HAP-1 (cell line): ENCODE results near the gene FGF16.
"Not testable (repeated sequence)": the region's sequence is repeated elsewhere in the genome, so short reads cannot be mapped to it uniquely, and the experiment has no call there.

ENCODE experiments used
- DNase-seq, 2 experiments: peaks; one replicate each; pipeline ENCODE4 v3.0.0-alpha.2; 2016 to 2020; ENCODE audit warnings: low spot score in 2 of 2
- H3K27me3 ChIP-seq: fragments of 250-450 bp; sonication (Bioruptor Pico); 2 replicates; pipeline ENCODE4 v1.5.1; 2020; ENCODE audit warnings: low read depth, mild to moderate bottlenecking, moderate library complexity
- H3K36me3 ChIP-seq: fragments of 250-450 bp; sonication (Bioruptor Pico); replicated peaks from 2 replicates; pipeline ENCODE4 v1.5.1; 2020; ENCODE audit warnings: mild to moderate bottlenecking
- H3K4me1 ChIP-seq: fragments of 250-450 bp; sonication (Bioruptor Pico); 2 replicates; pipeline ENCODE4 v1.5.1; 2020; ENCODE audit warnings: mild to moderate bottlenecking
- H3K4me3 ChIP-seq: fragments of 250-450 bp; sonication (Bioruptor Pico); 2 replicates; pipeline ENCODE4 v1.5.1; 2020; ENCODE audit warnings: mild to moderate bottlenecking, moderate library complexity
- H3K9me3 ChIP-seq: fragments of 250-450 bp; sonication (Bioruptor Pico); 2 replicates; pipeline ENCODE4 v1.5.1; 2020; ENCODE audit warnings: mild to moderate bottlenecking, moderate library complexity
- in situ Hi-C: fragments of 300-500 bp; cut with MboI; formaldehyde crosslinking; loops from 3 replicates; pipeline ENCODE4 v1.14.3; 2020; ENCODE audit warnings: low sequenced_read_pairs, inconsistent platforms, mixed read lengths

FGF16 gene

GRCh38 chrX:77446908-77447652 is at the start of gene FGF16:
FGF16 (plus strand) TSS chrX:77447389; CDS start chrX:77447675, 286 bp downstream.
- Histone ChIP-seq H3K36me3 (no peaks in the 10 kb centered on the region), H3K4me3 (no peak within 1 kb of the TSS), H3K4me1 (no peaks in the 10 kb centered on the region), H3K27me3 (no peaks in the 10 kb centered on the region), H3K9me3 (no peaks in the 10 kb centered on the region)
- no peak for DNase-seq
- in situ Hi-C loops: no loop called here

GRCh38 chrX:77398330-77398954 is 48.7 kb upstream of the FGF16 start:
- Histone ChIP-seq H3K4me3 (no peak overlapping the region), H3K4me1 (no peaks in the 10 kb centered on the region), H3K9me3 (no peaks in the 10 kb centered on the region), H3K27me3 (no peaks in the 10 kb centered on the region), H3K36me3 (no peaks in the 10 kb centered on the region)
- DNase-seq: no peak
- in situ Hi-C loops: no loop called here

DNA sequence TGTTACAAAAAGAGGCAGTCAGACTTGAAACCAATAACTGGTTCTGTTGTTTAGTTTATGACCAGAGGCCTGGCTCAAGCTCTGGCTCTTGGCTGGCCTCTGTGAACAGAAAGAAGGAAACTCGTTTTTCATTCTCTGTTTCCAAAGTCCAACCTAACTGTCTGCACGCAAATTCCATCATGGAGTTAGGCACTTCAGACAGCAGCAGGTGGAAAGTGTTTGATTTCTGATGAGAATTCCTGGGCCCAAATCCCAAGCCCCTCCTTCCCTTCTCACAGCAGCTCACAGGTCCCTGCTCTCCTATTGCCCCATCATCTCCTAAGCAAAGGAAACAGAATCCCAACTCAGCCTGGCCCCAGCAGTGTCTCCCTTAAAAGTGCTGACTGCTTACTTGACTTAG is 42.8 kb upstream of the FGF16 start:
- H3K4me3 ChIP-seq: no peak overlapping the region
- no peak for DNase-seq
- H3K4me1 ChIP-seq: no peaks in the 10 kb centered on the region
- H3K36me3 ChIP-seq: no peaks in the 10 kb centered on the region
- no peaks in the 10 kb centered on the region for H3K9me3 ChIP-seq
- H3K27me3 ChIP-seq: no peaks in the 10 kb centered on the region
- in situ Hi-C loops: no loop called here

GRCh38 chrX:77407821-77408220 is 39.4 kb upstream of the FGF16 start:
- H3K36me3 ChIP-seq, in situ Hi-C loops, H3K4me3 ChIP-seq, DNase-seq, H3K9me3 ChIP-seq, H3K4me1 ChIP-seq, H3K27me3 ChIP-seq: not testable (repeated sequence)

GRCh38 chrX:77412631-77413030 is 34.6 kb upstream of the FGF16 start:
- no peak for DNase-seq
- Histone ChIP-seq H3K4me1 (no peaks in the 10 kb centered on the region), H3K27me3 (no peaks in the 10 kb centered on the region), H3K36me3 (no peaks in the 10 kb centered on the region), H3K9me3 (no peaks in the 10 kb centered on the region; the same call in 1 of the 2 replicates), H3K4me3 (no peak overlapping the region)
- in situ Hi-C loops: no loop called here

DNA sequence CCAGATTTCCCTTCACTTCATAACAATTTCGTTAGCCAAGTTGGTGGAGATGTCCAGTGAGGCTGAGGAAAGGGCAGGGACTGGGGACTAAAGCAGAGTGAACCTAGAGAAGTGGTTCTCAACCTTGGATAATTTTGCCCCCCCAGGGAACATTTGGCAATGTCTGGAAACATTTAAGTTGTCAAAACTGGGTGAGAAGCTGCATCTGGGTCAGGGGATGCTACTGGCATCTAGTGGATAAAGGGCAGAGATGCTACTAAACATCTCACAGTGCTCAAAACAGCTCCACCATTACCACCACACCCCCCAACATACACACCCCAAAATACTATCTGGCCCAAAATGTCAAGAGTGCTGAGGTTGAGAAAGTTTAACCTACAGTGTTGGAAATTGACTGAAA is 32.0 kb upstream of the FGF16 start:
- Histone ChIP-seq H3K4me3 (no peak overlapping the region), H3K9me3 (no peaks in the 10 kb centered on the region; the same call in 1 of the 2 replicates), H3K4me1 (no peaks in the 10 kb centered on the region), H3K36me3 (no peaks in the 10 kb centered on the region), H3K27me3 (no peaks in the 10 kb centered on the region)
- DNase-seq: no peak
- in situ Hi-C loops: no loop called here

GRCh38 chrX:77415882-77416281 is 31.3 kb upstream of the FGF16 start:
- H3K4me1 ChIP-seq: no peaks in the 10 kb centered on the region
- no peak overlapping the region for H3K4me3 ChIP-seq
- in situ Hi-C loops: no loop called here
- H3K27me3 ChIP-seq: no peaks in the 10 kb centered on the region
- H3K9me3 ChIP-seq: no peaks in the 10 kb centered on the region
- no peak for DNase-seq
- no peaks in the 10 kb centered on the region for H3K36me3 ChIP-seq

- no peaks in the 10 kb centered on the region for H3K27me3 ChIP-seq
- no peaks in the 10 kb centered on the region; the same call in 1 of the 2 replicates for H3K4me1 ChIP-seq
- DNase-seq: no peak
- in situ Hi-C loops: no loop called here
- H3K9me3 ChIP-seq: no peaks in the 10 kb centered on the region
- no peak overlapping the region for H3K4me3 ChIP-seq
- H3K36me3 ChIP-seq: no peaks in the 10 kb centered on the region
These were observed 24.1 kb upstream of the FGF16 start for GRCh38 chrX:77422891-77423648.

DNA sequence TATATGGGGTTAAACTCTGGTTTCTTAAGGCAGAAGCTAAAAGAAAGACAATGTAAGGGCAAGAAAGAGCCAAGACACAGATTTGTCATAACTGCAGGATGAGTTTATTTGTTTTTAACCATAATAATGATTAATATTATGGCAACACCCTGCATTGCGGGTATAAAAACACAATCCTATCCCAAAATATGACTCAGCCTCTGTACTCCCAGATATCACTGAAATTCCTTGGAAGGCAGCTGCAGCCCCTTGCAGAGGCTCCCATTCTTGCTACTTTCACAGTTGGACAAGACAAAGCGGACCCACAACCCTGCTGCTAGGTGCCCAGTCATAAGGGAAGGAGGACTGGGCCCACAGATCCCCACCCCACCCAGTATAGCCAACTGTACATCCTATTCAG is 20.4 kb upstream of the FGF16 start:
- Histone ChIP-seq H3K36me3 (no peaks in the 10 kb centered on the region), H3K27me3 (no peaks in the 10 kb centered on the region), H3K4me1 (peaks cover 8% of the 10 kb centered on the region; the same call in 1 of the 2 replicates), H3K9me3 (no peaks in the 10 kb centered on the region), H3K4me3 (no peak overlapping the region)
- in situ Hi-C loops: no loop called here
- no peak for DNase-seq

DNA sequence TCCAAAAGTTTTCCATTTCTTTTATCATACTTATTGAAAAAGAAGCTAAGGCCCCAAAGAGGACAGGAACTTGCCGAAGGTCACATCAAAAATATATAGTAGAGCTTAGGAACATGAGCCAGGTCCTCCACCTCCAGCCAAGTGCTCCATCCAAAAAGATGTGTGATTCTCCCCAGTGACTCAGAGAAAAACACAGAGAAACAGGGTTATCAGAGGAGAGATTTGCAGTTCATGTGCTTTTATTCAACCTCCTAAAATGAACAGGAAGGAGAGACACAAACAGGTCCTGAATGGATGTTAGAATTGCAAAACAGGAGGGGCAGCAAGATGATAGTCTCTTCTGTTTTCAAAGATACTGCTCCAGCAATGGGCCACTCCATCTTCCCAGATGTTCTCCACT is 19.6 kb upstream of the FGF16 start:
- in situ Hi-C loops: no loop called here
- Histone ChIP-seq H3K9me3 (no peaks in the 10 kb centered on the region), H3K27me3 (no peaks in the 10 kb centered on the region), H3K4me3 (no peak overlapping the region), H3K36me3 (no peaks in the 10 kb centered on the region), H3K4me1 (peaks cover 8% of the 10 kb centered on the region; the same call in 1 of the 2 replicates)
- no peak for DNase-seq

GRCh38 chrX:77428551-77428950 is 18.6 kb upstream of the FGF16 start:
- in situ Hi-C loops: no loop called here
- H3K27me3 ChIP-seq: no peaks in the 10 kb centered on the region
- H3K36me3 ChIP-seq: no peaks in the 10 kb centered on the region
- H3K4me1 ChIP-seq: peaks cover 8% of the 10 kb centered on the region; the same call in 1 of the 2 replicates
- no peak overlapping the region for H3K4me3 ChIP-seq
- no peak for DNase-seq
- no peaks in the 10 kb centered on the region for H3K9me3 ChIP-seq

DNA sequence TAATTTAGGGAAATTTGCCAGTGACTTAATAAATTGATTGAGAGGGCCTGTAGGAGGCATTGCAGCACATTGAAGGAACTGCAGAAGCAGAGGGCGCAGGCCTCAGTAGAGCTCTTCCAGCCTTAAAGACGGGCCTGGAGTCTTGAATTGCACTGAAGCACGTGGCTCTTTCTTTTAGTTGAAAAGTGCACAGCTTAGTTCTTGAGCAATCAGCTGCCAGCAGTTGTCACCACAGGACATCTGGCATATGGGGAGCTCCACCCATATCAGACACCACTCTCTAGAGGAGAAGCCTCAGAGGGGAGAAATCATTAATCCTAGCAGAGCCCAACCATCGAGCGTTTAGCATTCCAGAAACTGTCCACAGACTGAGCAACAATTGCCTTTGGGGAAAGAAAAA is 16.0 kb upstream of the FGF16 start:
- in situ Hi-C loops: no loop called here
- H3K36me3 ChIP-seq: no peaks in the 10 kb centered on the region
- DNase-seq: peak; percentile 64 to 68

DNA sequence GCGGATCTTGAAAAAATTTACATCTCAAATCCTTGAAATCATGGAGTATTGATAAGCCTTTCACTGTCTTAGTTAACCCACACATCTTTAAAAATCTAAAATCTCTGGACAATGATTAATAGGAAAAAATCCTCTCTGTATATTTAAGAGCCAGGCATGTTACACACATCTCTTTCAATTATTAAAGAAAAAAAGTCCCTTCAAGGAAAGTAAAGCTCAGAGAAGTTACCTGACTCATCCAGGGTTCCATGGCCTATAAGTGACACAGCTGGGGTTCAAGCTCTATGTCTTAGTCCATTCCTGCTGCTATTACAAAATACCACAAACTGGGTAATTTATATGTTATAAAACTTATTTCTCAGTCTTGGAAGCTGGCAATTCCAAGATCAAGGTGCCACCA is 14.2 kb upstream of the FGF16 start:
- peaks cover 8% of the 10 kb centered on the region; the same call in 1 of the 2 replicates for H3K4me1 ChIP-seq
- no peak for DNase-seq
- H3K9me3 ChIP-seq: no peaks in the 10 kb centered on the region
- in situ Hi-C loops: no loop called here
- no peaks in the 10 kb centered on the region for H3K27me3 ChIP-seq
- H3K36me3 ChIP-seq: no peaks in the 10 kb centered on the region
- H3K4me3 ChIP-seq: no peak overlapping the region

More for the DNA sequence above, 16.0 kb upstream of the FGF16 start:
- Histone ChIP-seq H3K27me3 (no peaks in the 10 kb centered on the region), H3K4me1 (peaks cover 8% of the 10 kb centered on the region; the same call in 1 of the 2 replicates), H3K4me3 (no peak overlapping the region), H3K9me3 (no peaks in the 10 kb centered on the region)

DNA sequence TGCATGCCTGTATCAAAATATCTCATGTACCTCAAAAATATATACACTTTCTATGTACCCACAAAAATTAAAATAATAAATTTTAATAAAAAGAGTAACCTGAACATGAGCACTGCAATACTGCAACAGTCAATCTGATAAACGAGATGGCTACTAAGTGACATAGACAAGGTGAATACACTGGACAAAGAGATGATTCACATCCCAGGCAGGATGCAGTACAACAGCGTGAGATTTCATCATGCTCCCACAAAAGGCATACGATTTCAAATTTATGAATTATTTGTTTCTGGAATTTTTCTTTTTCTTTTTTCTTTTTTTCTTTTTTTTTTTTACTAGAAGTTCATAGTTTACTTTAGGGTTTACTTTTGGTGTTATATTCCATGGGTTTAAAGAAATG is 12.2 kb upstream of the FGF16 start:
- in situ Hi-C loops: no loop called here
- H3K27me3 ChIP-seq: no peaks in the 10 kb centered on the region

More for the DNA sequence above, 12.2 kb upstream of the FGF16 start:
- Histone ChIP-seq H3K4me3 (no peak overlapping the region), H3K4me1 (peaks cover 8% of the 10 kb centered on the region; the same call in 1 of the 2 replicates), H3K9me3 (no peaks in the 10 kb centered on the region), H3K36me3 (no peaks in the 10 kb centered on the region)
- no peak for DNase-seq
